ENCODE measurements around the gene IL2.

Gene IL2

DNA sequence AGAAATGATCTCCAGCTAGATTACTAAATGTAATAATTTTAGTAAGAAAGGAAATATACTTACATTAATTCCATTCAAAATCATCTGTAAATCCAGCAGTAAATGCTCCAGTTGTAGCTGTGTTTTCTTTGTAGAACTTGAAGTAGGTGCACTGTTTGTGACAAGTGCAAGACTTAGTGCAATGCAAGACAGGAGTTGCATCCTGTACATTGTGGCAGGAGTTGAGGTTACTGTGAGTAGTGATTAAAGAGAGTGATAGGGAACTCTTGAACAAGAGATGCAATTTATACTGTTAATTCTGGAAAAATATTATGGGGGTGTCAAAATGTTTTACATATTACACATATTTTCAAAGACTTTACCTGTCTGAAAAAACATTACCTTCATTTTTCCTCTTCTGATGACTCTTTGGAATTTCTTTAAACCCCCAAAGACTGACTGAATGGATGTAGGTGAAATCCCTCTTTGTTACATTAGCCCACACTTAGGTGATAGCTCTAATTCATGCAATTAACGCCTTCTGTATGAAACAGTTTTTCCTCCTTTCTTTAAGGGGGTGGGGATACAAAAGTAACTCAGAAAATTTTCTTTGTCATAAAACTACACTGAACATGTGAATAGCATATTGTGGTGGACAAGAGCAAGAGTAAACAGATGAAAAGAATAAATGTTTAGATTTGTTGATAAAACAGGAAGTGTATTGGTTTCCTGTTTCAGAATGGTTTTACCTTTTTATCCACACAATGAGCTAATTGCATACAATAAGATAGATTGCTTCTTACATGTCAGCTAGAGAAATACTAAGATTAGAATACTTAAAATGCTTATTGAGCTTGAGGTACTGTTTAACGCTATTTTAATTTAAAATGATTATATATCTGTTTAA, at the start of gene IL2:
Gene IL2, minus strand, starts transcription at position 495 of the 886 bp plus-strand sequence. Its CDS starts 285 bp downstream, at position 210.
- no peak for DNase-seq

DNA sequence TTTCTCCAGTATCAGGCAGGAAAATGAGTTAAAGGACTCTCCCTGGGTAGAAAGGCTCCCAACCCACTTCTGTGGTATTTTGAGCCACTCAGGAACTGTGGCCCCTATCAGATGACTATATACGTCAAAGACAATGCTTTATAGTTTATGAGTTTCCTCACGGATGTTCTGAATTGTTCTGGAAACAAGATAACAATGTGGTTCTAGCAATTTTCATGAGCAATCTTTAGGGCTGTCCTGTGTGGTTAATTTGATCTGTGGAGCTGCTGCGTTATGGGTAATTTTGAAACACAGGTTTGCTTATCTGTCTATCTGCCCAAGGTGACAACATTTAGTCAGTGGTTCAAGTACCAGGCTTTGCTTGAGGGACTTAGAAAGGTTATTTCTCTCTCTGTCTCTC, 46.7 kb upstream of the IL2 start:
- no peak for DNase-seq

GRCh38 chr4:122500852-122501501, 44.5 kb upstream of the IL2 start:
- DNase-seq: no peak

DNA sequence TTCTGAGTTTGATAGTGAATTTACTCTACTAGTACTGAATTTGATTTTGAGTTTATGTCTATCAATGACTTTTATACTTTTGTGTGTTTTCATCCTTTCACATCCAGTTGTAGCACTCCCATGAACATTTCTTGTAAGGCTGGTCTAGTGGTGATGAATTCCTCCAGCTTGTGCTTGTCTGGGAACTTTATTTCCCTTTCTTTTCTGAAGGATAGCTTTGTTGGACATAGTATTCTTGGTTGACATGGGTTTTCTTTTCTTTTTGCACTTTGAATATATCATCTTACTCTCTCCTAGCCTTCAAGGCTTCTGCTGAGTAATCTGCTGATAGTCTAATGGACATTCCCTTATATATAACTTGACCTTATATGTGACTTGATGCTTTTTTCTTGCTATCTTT, 32.5 kb upstream of the IL2 start:
- no peak for DNase-seq

- DNase-seq: no peak
These were observed 27.0 kb upstream of the IL2 start for GRCh38 chr4:122483481-122483880.

GRCh38 chr4:122481766-122482405, 25.4 kb upstream of the IL2 start:
- no peak for DNase-seq

- DNase-seq: no peak
These were observed 24.3 kb upstream of the IL2 start for GRCh38 chr4:122480655-122481487.

GRCh38 chr4:122479935-122480416, 23.5 kb upstream of the IL2 start:
- DNase-seq: no peak

GRCh38 chr4:122476745-122477144, 20.2 kb upstream of the IL2 start:
- no peak for DNase-seq

GRCh38 chr4:122476126-122476525, 19.6 kb upstream of the IL2 start:
- DNase-seq: no peak

DNA sequence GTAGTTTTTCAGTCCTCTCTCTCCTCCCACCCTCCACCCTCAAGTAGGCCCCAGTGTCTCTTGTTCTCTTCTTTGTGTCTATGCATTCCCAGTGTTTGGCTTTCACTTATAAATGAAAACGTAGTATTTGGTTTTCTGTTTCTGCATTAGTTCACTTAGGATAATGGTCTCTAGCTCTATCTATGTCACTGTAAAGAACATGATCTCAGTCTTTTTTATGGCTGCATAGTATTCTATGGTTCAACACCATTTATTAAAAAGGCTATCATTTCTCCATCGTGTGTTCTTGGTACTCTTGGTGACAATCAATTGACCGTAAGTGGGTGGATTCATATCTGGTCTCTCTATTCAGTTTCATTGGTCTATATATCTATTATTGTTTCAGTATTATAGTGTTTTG, 18.7 kb upstream of the IL2 start:
- no peak for DNase-seq

DNA sequence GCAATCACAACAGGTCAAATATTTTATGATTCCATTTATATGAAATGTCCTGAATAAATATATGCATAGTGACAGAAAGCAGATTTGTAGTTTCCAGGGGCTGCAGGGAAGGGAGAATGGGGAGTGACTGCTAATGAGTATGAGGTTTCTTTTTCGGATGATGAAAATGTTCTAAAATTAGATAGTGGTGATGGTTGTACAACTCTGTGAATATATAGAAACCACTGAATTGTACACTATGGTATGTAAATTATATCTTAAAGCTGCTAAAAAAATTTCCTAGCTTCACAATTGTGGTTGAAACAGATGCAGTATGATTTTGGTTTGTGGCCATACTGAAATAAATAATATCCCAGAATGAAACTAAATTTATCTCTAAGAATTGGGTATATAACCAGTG, 12.9 kb upstream of the IL2 start:
- DNase-seq: no peak

- DNase-seq: peak; percentile 79
These were observed 2.1 kb upstream of the IL2 start for GRCh38 chr4:122458625-122459024.

GRCh38 chr4:122453384-122453995, 3.0 kb downstream of the IL2 start:
- DNase-seq: no peak

GRCh38 chr4:122450847-122451246, 5.7 kb downstream of the IL2 start:
- DNase-seq: no peak

GRCh38 chr4:122434285-122434684, 22.2 kb downstream of the IL2 start:
- DNase-seq: no peak

DNA sequence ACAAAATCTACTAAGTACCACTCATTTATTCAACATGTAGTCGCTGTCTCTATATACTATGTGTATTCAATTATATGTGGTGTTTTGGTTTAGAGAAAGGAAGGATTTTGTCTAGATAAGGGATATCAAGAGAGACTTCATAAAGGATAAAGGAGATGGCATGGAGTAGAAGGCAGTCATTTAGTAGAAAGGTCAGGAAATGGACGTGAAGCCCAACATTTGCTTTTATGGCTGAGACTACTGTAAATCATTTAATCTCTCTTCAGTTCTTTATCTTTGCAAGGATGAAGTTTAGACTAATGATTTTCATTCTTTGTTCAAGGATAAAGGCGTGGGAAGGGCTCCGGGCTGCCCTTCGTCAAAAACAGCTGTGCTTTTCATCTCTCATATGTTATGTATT, 25.2 kb downstream of the IL2 start:
- DNase-seq: no peak

DNA sequence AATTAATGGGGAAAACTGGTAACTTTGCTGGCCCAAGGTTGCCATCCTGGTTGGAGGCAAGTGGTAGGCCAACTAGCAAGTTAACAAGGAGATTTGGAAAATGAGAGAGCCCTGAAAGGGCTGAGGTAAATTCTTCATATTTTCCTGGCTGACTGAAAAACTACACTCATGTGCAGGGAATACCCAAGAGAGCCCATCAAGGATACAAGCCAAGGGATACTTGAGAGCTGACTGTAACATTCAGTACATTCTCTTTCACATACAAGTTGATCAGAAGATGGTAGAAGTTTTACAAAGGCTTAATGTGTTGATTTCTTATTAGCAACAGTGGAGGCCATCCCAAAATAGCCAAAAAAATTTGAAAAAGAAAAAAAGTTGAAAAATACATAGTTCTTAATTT, 33.3 kb downstream of the IL2 start:
- DNase-seq: no peak

DNA sequence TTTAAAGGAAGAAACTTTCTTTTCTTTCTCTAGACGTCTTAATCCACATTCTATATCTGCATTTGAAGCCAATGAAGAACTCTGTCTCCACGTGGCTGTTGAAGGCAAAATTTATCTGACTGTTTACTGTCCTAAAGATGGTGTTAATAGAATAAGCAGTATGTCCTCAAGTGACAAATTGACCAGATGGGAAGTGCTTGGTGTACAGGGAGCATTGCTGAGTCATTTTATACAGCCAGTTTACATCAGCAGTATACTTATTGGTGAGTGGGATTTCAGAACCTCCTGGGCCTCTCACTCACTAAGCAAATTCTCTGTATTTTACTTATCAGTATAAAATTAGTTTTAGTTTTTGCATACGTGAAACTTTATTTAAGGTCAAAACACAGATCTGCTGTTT, 44.0 kb downstream of the IL2 start:
- no peak for DNase-seq

GRCh38 chr4:122403861-122404260, 52.7 kb downstream of the IL2 start:
- DNase-seq: no peak
